ENCODE results near the gene SLC37A4. TPM values are rescaled to one million over a fixed set of nuclear protein-coding genes. Genes with fewer than 3 reads are reported as not detected.

Gene SLC37A4
- total and polyA plus RNA-seq, 2 of the 13 experiments (the other 11 are each of a cell fraction or from before 2014, with no cell fraction given), result 43.0 to 56.1 TPM

DNA sequence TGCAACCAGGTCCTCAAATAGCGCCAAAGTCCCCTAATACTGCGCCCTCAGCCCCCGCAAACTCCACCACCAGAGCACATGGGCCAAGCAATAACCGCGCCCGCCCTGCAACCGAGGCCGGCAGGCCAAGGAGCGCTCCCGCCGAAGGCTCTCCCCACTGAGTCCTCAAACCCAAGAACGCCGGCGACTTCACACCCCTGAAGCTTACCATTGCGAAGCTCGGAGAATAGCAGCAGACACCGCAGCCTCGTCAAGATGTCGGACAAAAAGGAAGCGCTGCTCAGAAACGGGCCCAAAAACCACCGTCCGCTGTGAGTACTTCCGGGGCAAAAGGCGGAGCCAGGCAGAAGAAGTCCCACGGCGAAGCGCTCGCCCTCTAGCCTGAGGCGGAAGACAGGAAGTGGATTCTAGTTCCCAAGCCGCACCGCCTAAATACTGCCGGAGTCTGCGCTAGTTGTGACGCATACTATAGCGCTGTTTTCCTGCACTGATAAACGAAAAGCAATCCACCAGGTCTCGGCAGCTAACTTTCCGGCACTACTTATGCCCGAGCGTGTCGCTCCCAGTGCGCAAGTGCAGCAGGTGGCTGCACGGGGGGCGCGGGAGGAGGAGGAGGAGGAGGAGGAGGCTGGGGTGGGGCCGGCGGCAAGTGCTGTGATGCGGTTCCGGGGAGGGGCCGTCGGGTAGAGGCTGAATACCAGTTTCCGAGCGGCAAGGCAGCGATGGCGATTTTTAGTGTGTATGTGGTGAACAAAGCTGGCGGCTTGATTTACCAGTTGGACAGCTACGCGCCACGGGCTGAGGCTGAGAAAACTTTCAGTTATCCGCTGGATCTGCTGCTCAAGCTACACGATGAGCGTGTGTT is 12.4 kb downstream of the SLC37A4 start, which contains the start of the genes RPS25 and TRAPPC4 (continued):
- TF ChIP-seq ZBTB8A (CRISPR knock-in tag; IDR thresholded peaks at IDR 0.05; ENCODE audit: borderline replicate concordance, low read depth) (no peak), JUN (CRISPR knock-in tag; IDR thresholded peaks at IDR 0.05) (no peak), DDIT3 (CRISPR knock-in tag; IDR thresholded peaks at IDR 0.05) (no peak), TEAD2 (CRISPR knock-in tag; IDR thresholded peaks at IDR 0.05) (no peak), HNRNPUL1 (IDR thresholded peaks at IDR 0.05; ENCODE audit: low read depth, low read length) (no peak), ZC3H4 (CRISPR knock-in tag; IDR thresholded peaks at IDR 0.05; ENCODE audit: borderline replicate concordance) (no peak), ZNF672 (CRISPR knock-in tag; IDR thresholded peaks at IDR 0.05) (no peak), TFAP4 (IDR thresholded peaks at IDR 0.05; ENCODE audit: borderline replicate concordance, low read depth) (peak; percentile 45; the same call in 1 of the 2 replicates), ZNF569 (CRISPR knock-in tag; IDR thresholded peaks at IDR 0.05; ENCODE audit: borderline replicate concordance) (no peak), ZFP41 (CRISPR knock-in tag; IDR thresholded peaks at IDR 0.05; ENCODE audit: borderline replicate concordance) (0 out of 2 replicates have a peak, but pooled peaks have one; percentile 42), IKZF4 (CRISPR knock-in tag; IDR thresholded peaks at IDR 0.05; ENCODE audit: borderline replicate concordance, low read depth, not compliant biosample characterization) (no peak), SIX1 (CRISPR knock-in tag; IDR thresholded peaks at IDR 0.05; ENCODE audit: borderline replicate concordance) (0 out of 2 replicates have a peak, but pooled peaks have one; percentile 11), MAFK (conservative IDR thresholded peaks at IDR 0.05 in 1 of 2, IDR thresholded peaks at IDR 0.05 in 1 of 2; ENCODE audit: low read length in 2 of 2) (no peak), ZNF768 (CRISPR knock-in tag; IDR thresholded peaks at IDR 0.05) (no peak), ZNF138 (CRISPR knock-in tag; IDR thresholded peaks at IDR 0.05; ENCODE audit: low read depth) (no peak)
- TF ChIP-seq, protein P1, sequence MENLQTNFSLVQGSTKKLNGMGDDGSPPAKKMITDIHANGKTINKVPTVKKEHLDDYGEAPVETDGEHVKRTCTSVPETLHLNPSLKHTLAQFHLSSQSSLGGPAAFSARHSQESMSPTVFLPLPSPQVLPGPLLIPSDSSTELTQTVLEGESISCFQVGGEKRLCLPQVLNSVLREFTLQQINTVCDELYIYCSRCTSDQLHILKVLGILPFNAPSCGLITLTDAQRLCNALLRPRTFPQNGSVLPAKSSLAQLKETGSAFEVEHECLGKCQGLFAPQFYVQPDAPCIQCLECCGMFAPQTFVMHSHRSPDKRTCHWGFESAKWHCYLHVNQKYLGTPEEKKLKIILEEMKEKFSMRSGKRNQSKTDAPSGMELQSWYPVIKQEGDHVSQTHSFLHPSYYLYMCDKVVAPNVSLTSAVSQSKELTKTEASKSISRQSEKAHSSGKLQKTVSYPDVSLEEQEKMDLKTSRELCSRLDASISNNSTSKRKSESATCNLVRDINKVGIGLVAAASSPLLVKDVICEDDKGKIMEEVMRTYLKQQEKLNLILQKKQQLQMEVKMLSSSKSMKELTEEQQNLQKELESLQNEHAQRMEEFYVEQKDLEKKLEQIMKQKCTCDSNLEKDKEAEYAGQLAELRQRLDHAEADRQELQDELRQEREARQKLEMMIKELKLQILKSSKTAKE (CRISPR knock-in tag; IDR thresholded peaks at IDR 0.05; ENCODE audit: borderline replicate concordance), result peak; percentile 50; the same call in 1 of the 2 replicates
- TF ChIP-seq, protein P2, sequence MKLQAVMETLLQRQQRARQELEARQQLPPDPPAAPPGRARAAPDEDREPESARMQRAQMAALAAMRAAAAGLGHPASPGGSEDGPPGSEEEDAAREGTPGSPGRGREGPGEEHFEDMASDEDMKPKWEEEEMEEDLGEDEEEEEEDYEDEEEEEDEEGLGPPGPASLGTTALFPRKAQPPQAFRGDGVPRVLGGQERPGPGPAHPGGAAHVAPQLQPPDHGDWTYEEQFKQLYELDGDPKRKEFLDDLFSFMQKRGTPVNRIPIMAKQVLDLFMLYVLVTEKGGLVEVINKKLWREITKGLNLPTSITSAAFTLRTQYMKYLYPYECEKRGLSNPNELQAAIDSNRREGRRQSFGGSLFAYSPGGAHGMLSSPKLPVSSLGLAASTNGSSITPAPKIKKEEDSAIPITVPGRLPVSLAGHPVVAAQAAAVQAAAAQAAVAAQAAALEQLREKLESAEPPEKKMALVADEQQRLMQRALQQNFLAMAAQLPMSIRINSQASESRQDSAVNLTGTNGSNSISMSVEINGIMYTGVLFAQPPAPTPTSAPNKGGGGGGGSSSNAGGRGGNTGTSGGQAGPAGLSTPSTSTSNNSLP (IDR thresholded peaks at IDR 0.05; ENCODE audit: low read depth, low read length), result no peak
- TF ChIP-seq, protein P3, sequence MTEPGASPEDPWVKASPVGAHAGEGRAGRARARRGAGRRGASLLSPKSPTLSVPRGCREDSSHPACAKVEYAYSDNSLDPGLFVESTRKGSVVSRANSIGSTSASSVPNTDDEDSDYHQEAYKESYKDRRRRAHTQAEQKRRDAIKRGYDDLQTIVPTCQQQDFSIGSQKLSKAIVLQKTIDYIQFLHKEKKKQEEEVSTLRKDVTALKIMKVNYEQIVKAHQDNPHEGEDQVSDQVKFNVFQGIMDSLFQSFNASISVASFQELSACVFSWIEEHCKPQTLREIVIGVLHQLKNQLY (CRISPR knock-in tag; IDR thresholded peaks at IDR 0.05), result no peak
- TF ChIP-seq, protein P4, sequence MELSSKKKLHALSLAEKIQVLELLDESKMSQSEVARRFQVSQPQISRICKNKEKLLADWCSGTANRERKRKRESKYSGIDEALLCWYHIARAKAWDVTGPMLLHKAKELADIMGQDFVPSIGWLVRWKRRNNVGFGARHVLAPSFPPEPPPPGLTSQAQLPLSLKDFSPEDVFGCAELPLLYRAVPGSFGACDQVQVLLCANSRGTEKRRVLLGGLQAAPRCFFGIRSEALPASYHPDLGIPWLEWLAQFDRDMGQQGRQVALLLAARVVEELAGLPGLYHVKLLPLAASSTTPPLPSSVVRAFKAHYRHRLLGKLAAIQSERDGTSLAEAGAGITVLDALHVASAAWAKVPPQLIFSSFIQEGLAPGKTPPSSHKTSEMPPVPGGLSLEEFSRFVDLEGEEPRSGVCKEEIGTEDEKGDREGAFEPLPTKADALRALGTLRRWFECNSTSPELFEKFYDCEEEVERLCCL (CRISPR knock-in tag; IDR thresholded peaks at IDR 0.05; ENCODE audit: borderline replicate concordance), result no peak; the same call in none of the 2 replicates
- TF ChIP-seq, protein P5, sequence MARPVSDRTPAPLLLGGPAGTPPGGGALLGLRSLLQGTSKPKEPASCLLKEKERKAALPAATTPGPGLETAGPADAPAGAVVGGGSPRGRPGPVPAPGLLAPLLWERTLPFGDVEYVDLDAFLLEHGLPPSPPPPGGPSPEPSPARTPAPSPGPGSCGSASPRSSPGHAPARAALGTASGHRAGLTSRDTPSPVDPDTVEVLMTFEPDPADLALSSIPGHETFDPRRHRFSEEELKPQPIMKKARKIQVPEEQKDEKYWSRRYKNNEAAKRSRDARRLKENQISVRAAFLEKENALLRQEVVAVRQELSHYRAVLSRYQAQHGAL (CRISPR knock-in tag; IDR thresholded peaks at IDR 0.05; ENCODE audit: not compliant biosample characterization), result no peak

All from HepG2 (cell line).